Erythroblast (primary cell): ENCODE measurements around the gene IL26.

Source experiments
- GATA1 ChIP-seq: IDR thresholded peaks from 2 replicates; pipeline ENCODE4 v1.6.1; 2011; ENCODE audit warnings: low read depth, mild to moderate bottlenecking, control low read depth, low read length, moderate library complexity
- POLR2A ChIP-seq: IDR thresholded peaks from 2 replicates; pipeline ENCODE4 v1.6.1; 2011; ENCODE audit warnings: mild to moderate bottlenecking, low read length

GRCh38 chr12:68261896-68262295, 36.3 kb upstream of the IL26 start:
- TF ChIP-seq POLR2A (no peak), GATA1 (no peak)
